Natural killer cell (primary cell): ENCODE results near the gene VSNL1. TPM values are rescaled to one million over a fixed set of nuclear protein-coding genes. Genes with fewer than 3 reads are reported as not detected.

Source experiments
- ATAC-seq, 3 donors: fragments of 150-1000 bp in 2 of 3; fragments of 200-7000 bp in 1 of 3; cut with Tn5 transposase; 1 replicate in 1 of 3; 2 replicates in 2 of 3; pipeline ENCODE4 v1.10.0; 2021; ENCODE audit warnings: mild to moderate bottlenecking in 2 of 3, moderate library complexity in 2 of 3
- DNase-seq, 2 donors: peaks; one replicate each; pipeline versions ENCODE4 v3.0.0 to v3.0.0-alpha.2; 2013 to 2021; ENCODE audit warnings: mixed read lengths in 1 of 2
- H3K27ac ChIP-seq: one replicate; pipeline ENCODE4 v1.5.1; 2013; ENCODE audit warnings: mild to moderate bottlenecking, low read length
- H3K27me3 ChIP-seq: one replicate; pipeline ENCODE4 v1.6.1; 2013; ENCODE audit warnings: low read length; ENCODE audit not compliant: control insufficient read depth, insufficient read depth
- H3K36me3 ChIP-seq: one replicate; pipeline ENCODE4 v1.6.1; 2013; ENCODE audit warnings: low read length; ENCODE audit not compliant: control insufficient read depth, insufficient read depth
- H3K4me1 ChIP-seq: one replicate; pipeline ENCODE4 v1.6.1; 2013; ENCODE audit warnings: low read length; ENCODE audit not compliant: control insufficient read depth, insufficient read depth
- H3K4me3 ChIP-seq: one replicate; pipeline ENCODE4 v1.5.1; 2013; ENCODE audit warnings: low read length
- H3K9me3 ChIP-seq: one replicate; pipeline ENCODE4 v1.6.1; 2013; ENCODE audit warnings: low read length; ENCODE audit not compliant: control insufficient read depth, insufficient read depth
- H3K27ac Mint-ChIP-seq, 2 donors: one replicate each; pipeline ENCODE4 v1.8.0; 2022; ENCODE audit warnings: mild to moderate bottlenecking in 2 of 2, mixed read lengths in 2 of 2, moderate library complexity in 1 of 2
- H3K27me3 Mint-ChIP-seq, 2 donors: one replicate each; pipeline ENCODE4 v1.8.0; 2022; ENCODE audit warnings: low read depth in 2 of 2, mixed read lengths in 2 of 2
- H3K36me3 Mint-ChIP-seq: one replicate; pipeline ENCODE4 v1.8.0; 2022; ENCODE audit warnings: mixed read lengths
- H3K4me1 Mint-ChIP-seq, 2 donors: one replicate each; pipeline ENCODE4 v1.8.0; 2022; ENCODE audit warnings: mixed read lengths in 2 of 2
- H3K4me3 Mint-ChIP-seq: one replicate; pipeline ENCODE4 v1.8.0; 2022; ENCODE audit warnings: mild to moderate bottlenecking, moderate library complexity, mixed read lengths
- H3K9me3 Mint-ChIP-seq, 2 donors: one replicate each; pipeline ENCODE4 v1.8.0; 2022; ENCODE audit warnings: mixed read lengths in 2 of 2
- WGBS: methylation state at CpG from one replicate; pipeline ENCODE4 v1.1.7; 2013; ENCODE audit warnings: missing lambda C conversion rate; ENCODE audit not compliant: insufficient coverage; 5-methylcytosine and 5-hydroxymethylcytosine counted together
- intact Hi-C: fragments of 100-400 bp; cut with micrococcal nuclease; formaldehyde crosslinking; loops from one replicate; pipeline ENCODE4 v1.14.2; 2022
- total RNA-seq, 4 donors: library from RNA; stranded (reverse); fragments of 120-200 nt in 1 of 4; gene quantifications; one replicate each; pipeline versions ENCODE4 v1.2.3 to v1.2.4, GENCODE V29; 2013 to 2022
- TF ChIP-seq, protein P1 (sequence below): fragments of 200-600 bp; IDR thresholded peaks from one replicate; pipeline ENCODE4 v1.8.0; 2022; ENCODE audit warnings: antibody characterized with exemption

The VSNL1 gene
- total RNA-seq, 3 donors from 2014 or later (not counting 1 experiment from before 2014, with no cell fraction given), result not detected

DNA sequence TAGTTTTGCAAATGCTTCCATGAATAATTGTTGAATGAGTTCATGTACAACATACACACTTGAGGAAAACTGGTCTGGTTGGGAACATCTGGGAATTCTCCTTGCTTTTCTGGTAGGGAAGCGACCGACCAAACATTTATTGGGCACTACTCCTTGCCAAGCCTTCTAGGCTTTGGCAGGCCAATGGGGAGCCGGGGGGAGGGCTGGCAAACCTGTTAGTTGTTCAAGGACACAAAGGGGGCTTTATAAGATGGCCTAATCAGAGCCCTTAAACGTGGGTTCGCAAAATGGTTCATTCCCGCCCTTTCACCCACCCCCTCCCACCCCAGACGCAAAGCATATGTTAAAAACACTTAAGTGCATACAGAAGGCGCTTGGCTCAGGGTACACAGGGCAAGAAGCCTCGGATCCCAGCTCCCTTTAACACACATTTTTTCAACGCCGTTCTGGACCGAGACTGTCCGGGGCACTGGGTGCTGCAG is 844 bp upstream of the VSNL1 start:
- 12% methylated on average over 13 of the region's 13 CpGs for WGBS
- no peaks in the 10 kb centered on the region for H3K9me3 ChIP-seq
- TF ChIP-seq, protein P1, sequence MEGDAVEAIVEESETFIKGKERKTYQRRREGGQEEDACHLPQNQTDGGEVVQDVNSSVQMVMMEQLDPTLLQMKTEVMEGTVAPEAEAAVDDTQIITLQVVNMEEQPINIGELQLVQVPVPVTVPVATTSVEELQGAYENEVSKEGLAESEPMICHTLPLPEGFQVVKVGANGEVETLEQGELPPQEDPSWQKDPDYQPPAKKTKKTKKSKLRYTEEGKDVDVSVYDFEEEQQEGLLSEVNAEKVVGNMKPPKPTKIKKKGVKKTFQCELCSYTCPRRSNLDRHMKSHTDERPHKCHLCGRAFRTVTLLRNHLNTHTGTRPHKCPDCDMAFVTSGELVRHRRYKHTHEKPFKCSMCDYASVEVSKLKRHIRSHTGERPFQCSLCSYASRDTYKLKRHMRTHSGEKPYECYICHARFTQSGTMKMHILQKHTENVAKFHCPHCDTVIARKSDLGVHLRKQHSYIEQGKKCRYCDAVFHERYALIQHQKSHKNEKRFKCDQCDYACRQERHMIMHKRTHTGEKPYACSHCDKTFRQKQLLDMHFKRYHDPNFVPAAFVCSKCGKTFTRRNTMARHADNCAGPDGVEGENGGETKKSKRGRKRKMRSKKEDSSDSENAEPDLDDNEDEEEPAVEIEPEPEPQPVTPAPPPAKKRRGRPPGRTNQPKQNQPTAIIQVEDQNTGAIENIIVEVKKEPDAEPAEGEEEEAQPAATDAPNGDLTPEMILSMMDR, result no peak
- peaks cover 5 to 9% of the 10 kb centered on the region in 2 donors for H3K9me3 Mint-ChIP-seq
- H3K4me1 Mint-ChIP-seq, result no peaks in the 10 kb centered on the region
- DNase-seq (no peak), ATAC-seq (no peak)
- H3K4me1 ChIP-seq, result no peaks in the 10 kb centered on the region
- intact Hi-C loops, result no loop called here
- no peak overlapping the region for H3K27ac Mint-ChIP-seq
- H3K4me3 Mint-ChIP-seq, result no peak overlapping the region
- no peak overlapping the region for H3K27ac ChIP-seq
- no peak overlapping the region for H3K4me3 ChIP-seq
- no peaks in the 10 kb centered on the region for H3K36me3 Mint-ChIP-seq
- no peaks in the 10 kb centered on the region for H3K36me3 ChIP-seq
- peaks cover 38 to 46% of the 10 kb centered on the region in 2 donors for H3K27me3 Mint-ChIP-seq
- peaks cover 30% of the 10 kb centered on the region for H3K27me3 ChIP-seq

DNA sequence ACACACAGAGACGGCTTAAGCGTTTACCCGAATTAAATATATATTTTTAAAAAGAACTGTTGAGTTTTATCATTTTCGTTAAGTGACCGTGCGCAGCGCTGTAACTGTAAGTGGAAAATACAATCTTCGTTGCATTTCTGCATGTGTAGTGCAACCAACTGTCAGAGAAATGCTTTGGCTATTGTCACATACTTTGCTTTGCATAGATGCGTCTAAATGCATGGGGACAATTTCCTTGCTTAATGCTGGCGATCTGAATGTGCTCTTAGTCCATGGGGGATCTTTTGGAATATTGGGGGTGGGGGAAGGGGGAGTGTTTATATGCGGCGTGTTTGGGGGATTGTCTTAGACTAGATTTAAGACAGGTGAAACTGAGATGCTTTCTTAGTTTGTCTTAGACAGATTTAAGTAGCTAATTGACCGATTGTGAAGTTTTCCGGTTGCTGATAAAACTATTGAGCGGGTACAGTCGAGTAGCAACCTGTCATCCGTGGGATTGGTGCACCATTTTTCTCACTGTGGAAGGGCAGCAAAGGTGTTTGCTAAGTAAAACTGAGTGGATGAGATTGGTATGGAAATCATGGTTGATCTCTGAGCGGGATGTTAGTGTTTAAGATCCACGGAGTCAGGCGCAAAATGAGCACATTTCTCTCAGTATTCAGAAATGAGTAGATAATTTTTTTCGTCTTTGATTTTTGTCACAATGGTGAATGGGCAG is 476 bp downstream of the VSNL1 start:
- no peak overlapping the region for H3K27ac ChIP-seq
- intact Hi-C loops, result no loop called here
- Mint-ChIP-seq H3K27ac (no peak overlapping the region), H3K9me3 (peaks cover 0 to 2% of the 10 kb centered on the region in 2 donors), H3K4me1 (no peaks in the 10 kb centered on the region), H3K27me3 (peaks cover 38 to 39% of the 10 kb centered on the region in 2 donors), H3K4me3 (no peak overlapping the region), H3K36me3 (no peaks in the 10 kb centered on the region)
- no peaks in the 10 kb centered on the region for H3K4me1 ChIP-seq
- WGBS, result 12% methylated on average over 18 of the region's 21 CpGs
- ATAC-seq, result no peak
- TF ChIP-seq, protein P1, result no peak
- H3K4me3 ChIP-seq, result no peak overlapping the region
- no peak for DNase-seq
- no peaks in the 10 kb centered on the region for H3K36me3 ChIP-seq
- H3K27me3 ChIP-seq, result peaks cover 30% of the 10 kb centered on the region
- no peaks in the 10 kb centered on the region for H3K9me3 ChIP-seq

DNA sequence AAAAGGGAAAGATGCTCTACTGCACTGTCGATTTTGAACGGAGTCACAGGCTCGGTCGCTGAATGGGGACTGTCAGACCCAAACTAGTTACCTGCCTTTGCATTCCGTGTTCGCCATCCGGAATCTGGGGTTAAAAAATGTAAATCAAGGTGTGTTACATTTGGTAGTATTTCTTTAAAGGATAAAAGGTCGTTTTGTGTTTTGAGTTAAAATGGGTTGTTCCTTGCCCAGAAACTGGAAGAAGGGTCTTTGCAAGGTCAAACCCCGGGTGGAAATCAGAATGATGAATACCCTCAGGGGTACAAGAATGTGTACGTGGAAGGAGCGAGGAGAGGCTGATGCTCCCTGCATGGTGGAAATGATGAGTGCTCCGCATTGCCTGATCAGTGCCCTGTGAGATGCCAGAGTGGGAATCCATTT is 1.0 kb downstream of the VSNL1 start:
- Histone ChIP-seq H3K36me3 (no peaks in the 10 kb centered on the region), H3K4me3 (no peak overlapping the region), H3K4me1 (no peaks in the 10 kb centered on the region), H3K27ac (no peak overlapping the region), H3K9me3 (no peaks in the 10 kb centered on the region), H3K27me3 (peaks cover 30% of the 10 kb centered on the region)
- no peak for DNase-seq
- no peak for ATAC-seq
- WGBS, result 15% methylated on average over 12 of the region's 12 CpGs
- Mint-ChIP-seq H3K36me3 (no peaks in the 10 kb centered on the region), H3K4me3 (no peak overlapping the region), H3K4me1 (no peaks in the 10 kb centered on the region), H3K27ac (no peak overlapping the region), H3K27me3 (peaks cover 38 to 39% of the 10 kb centered on the region in 2 donors), H3K9me3 (peaks cover 0 to 2% of the 10 kb centered on the region in 2 donors)
- intact Hi-C loops, result no loop called here
- TF ChIP-seq, protein P1, result no peak
